Small intestine (tissue), 7 donors: ENCODE data around the gene IFNA1. TPM values are rescaled to one million over a fixed set of nuclear protein-coding genes. Genes with fewer than 3 reads are reported as not detected.
A peak's percentile ranks its signal among the peaks of the same experiment; 100 is the strongest.

Experiments used
- DNase-seq, 2 donors: peaks; one replicate each; pipeline versions ENCODE4 v3.0.0 to v3.0.0-alpha.2; 2013
- FAIRE-seq: peaks from 2 replicates; lab custom pipeline; 2012; peaks lifted over from hg19 to GRCh38; lab: Jason Lieb, UNC
- H3K27ac ChIP-seq, 3 donors: one replicate each; pipeline ENCODE4 v1.5.1; 2013; ENCODE audit warnings: low read length in 2 of 3, mild to moderate bottlenecking in 2 of 3, control low read depth in 1 of 3, inconsistent platforms in 1 of 3, low read depth in 1 of 3, moderate library complexity in 1 of 3
- H3K27me3 ChIP-seq, 3 donors: one replicate each; pipeline ENCODE4 v1.6.1; 2013; ENCODE audit warnings: low read length in 3 of 3, inconsistent platforms in 1 of 3; ENCODE audit not compliant: control insufficient read depth in 3 of 3, insufficient read depth in 3 of 3
- H3K36me3 ChIP-seq, 3 donors: one replicate each; pipeline ENCODE4 v1.6.1; 2013; ENCODE audit warnings: low read length in 3 of 3, inconsistent platforms in 1 of 3, low read depth in 1 of 3, mild to moderate bottlenecking in 1 of 3, moderate library complexity in 1 of 3; ENCODE audit not compliant: control insufficient read depth in 3 of 3, insufficient read depth in 2 of 3
- H3K4me1 ChIP-seq, 3 donors: one replicate each; pipeline ENCODE4 v1.6.1; 2013; ENCODE audit warnings: low read length in 2 of 3, inconsistent platforms in 1 of 3, low read depth in 1 of 3, mild to moderate bottlenecking in 1 of 3, moderate library complexity in 1 of 3; ENCODE audit not compliant: control insufficient read depth in 3 of 3, insufficient read depth in 2 of 3
- H3K4me3 ChIP-seq, 3 donors: one replicate each; pipeline ENCODE4 v1.5.1; 2013; ENCODE audit warnings: low read length in 3 of 3, control low read depth in 1 of 3, inconsistent platforms in 1 of 3, low read depth in 1 of 3, mild to moderate bottlenecking in 1 of 3, moderate library complexity in 1 of 3
- H3K9me3 ChIP-seq, 2 donors: one replicate each; pipeline ENCODE4 v1.6.1; 2013; ENCODE audit warnings: low read depth in 1 of 2, low read length in 1 of 2; ENCODE audit not compliant: control insufficient read depth in 2 of 2, insufficient read depth in 1 of 2
- WGBS, 3 donors: extraction: QIAGEN DNeasy Blood & Tissue Kit; methylation state at CpG; one replicate each; pipeline ENCODE4 v1.1.7; 2013; 5-methylcytosine and 5-hydroxymethylcytosine counted together
- polyA plus RNA-seq, 4 donors: library from polyadenylated mRNA; stranded (reverse) in 3 of 4; unstranded in 1 of 4; fragments of 200-250 nt in 3 of 4; fragments of 120-200 nt in 1 of 4; gene quantifications; one replicate each; pipeline versions ENCODE4 v1.2.1 to v1.2.3, GENCODE V29; 2013
- donor health status: healthy with polysubstance abuse.
- donor health status: control.
- donor health status: control.
- donor health status: Bipolar disorder and iron deficiency.
- donor health status: healthy.

The IFNA1 gene
- polyA plus RNA-seq, 4 donors, result not detected

- Histone ChIP-seq H3K4me3 (no peak overlapping the region), H3K4me1 (no peaks in the 10 kb centered on the region), H3K9me3 (no peaks in the 10 kb centered on the region), H3K27ac (no peak overlapping the region), H3K36me3 (no peaks in the 10 kb centered on the region), H3K27me3 (no peaks in the 10 kb centered on the region)
- no peak for DNase-seq
- no peak for FAIRE-seq
- 32 to 47% (median 35%) methylated on average over 1 of the region's 1 CpG for WGBS, 3 donors
Observed at GRCh38 chr9:21481470-21482056, 41.3 kb downstream of the IFNA1 start.

GRCh38 chr9:21482213-21482612 lies 42.0 kb downstream of the IFNA1 start, which contains the start of gene IFNE:
Gene IFNE (minus strand): TSS chr9:21482313. CDS start chr9:21481694, 619 bp downstream.
- WGBS, 3 donors, result 86 to 97% (median 94%) methylated on average over 2 of the region's 2 CpGs

More at GRCh38 chr9:21482213-21482612, 42.0 kb downstream of the IFNA1 start, which contains the start of gene IFNE:
- Histone ChIP-seq H3K36me3 (no peaks in the 10 kb centered on the region), H3K4me3 (no peak within 1 kb of the TSS), H3K27me3 (no peaks in the 10 kb centered on the region), H3K9me3 (no peaks in the 10 kb centered on the region), H3K27ac (no peak within 1 kb of the TSS), H3K4me1 (no peaks in the 10 kb centered on the region)
- FAIRE-seq, result peak; percentile 5
- no peak for DNase-seq

Other genes starting within 250 kb of the IFNA1 start
- not detected for gene IFNA7, start 238.2 kb upstream of the IFNA1 start, polyA plus RNA-seq
- gene IFNA10, start 233.3 kb upstream of the IFNA1 start, polyA plus RNA-seq, result not detected
- gene IFNA16, start 223.1 kb upstream of the IFNA1 start, polyA plus RNA-seq, result not detected
- not detected for gene IFNA17, start 212.2 kb upstream of the IFNA1 start, polyA plus RNA-seq
- gene IFNA14, start 200.4 kb upstream of the IFNA1 start, polyA plus RNA-seq, result not detected
- not detected for gene IFNA5, start 135.1 kb upstream of the IFNA1 start, polyA plus RNA-seq
- 10 to 100 TPM in 1 of 4 donors, 1 to 10 TPM in 3; 4.6 to 31.5 (median 7.5) TPM for gene KLHL9, start 105.0 kb upstream of the IFNA1 start, polyA plus RNA-seq
- not detected for gene IFNA6, start 89.6 kb upstream of the IFNA1 start, polyA plus RNA-seq
- gene IFNA13, start 72.4 kb upstream of the IFNA1 start, polyA plus RNA-seq, result not detected
- gene IFNA2, start 55.0 kb upstream of the IFNA1 start, polyA plus RNA-seq, result not detected
- not detected for gene IFNA8, start 31.3 kb upstream of the IFNA1 start, polyA plus RNA-seq
- gene IFNE, start 41.9 kb downstream of the IFNA1 start, polyA plus RNA-seq, result 1 to 10 TPM in 2 of 4 donors, under 1 TPM in 2; 0.73 to 5.4 (median 1.4) TPM